SH-SY5Y (cell line): Measurements from ENCODE around the gene ZNF470.

Experiments
- GATA2 ChIP-seq: IDR thresholded peaks from 2 replicates; pipeline ENCODE4 v1.6.1; 2011; ENCODE audit warnings: mild to moderate bottlenecking, low read depth, low read length
- GATA3 ChIP-seq: IDR thresholded peaks from 2 replicates; pipeline ENCODE4 v1.6.1; 2011; ENCODE audit warnings: low read depth, mild to moderate bottlenecking, low read length, moderate library complexity

- TF ChIP-seq GATA2 (no peak), GATA3 (no peak)
Measured at GRCh38 chr19:56596676-56597075, 29.4 kb downstream of the ZNF470 start.
